HEK293T (cell line): ENCODE data around the gene ANKRD13D.

Experiments used
- ELF4 ChIP-seq: fragments of 450-650 bp; IDR thresholded peaks from 2 replicates; pipeline ENCODE4 v1.6.1; 2017; ENCODE audit warnings: antibody characterized with exemption
- FOXK2 ChIP-seq: fragments of 450-650 bp; IDR thresholded peaks from 2 replicates; pipeline ENCODE4 v1.6.1; 2016; ENCODE audit warnings: mild to moderate bottlenecking
- HDGF ChIP-seq: fragments of 450-650 bp; IDR thresholded peaks from 2 replicates; pipeline ENCODE4 v1.6.1; 2017; ENCODE audit warnings: antibody characterized with exemption, borderline replicate concordance
- L3MBTL2 ChIP-seq: fragments of 450-650 bp; conservative IDR thresholded peaks from 2 replicates; pipeline ENCODE4 v1.6.1; 2016; ENCODE audit warnings: mild to moderate bottlenecking
- NFRKB ChIP-seq: fragments of 450-650 bp; IDR thresholded peaks from 2 replicates; pipeline ENCODE4 v1.6.1; 2016; ENCODE audit warnings: mild to moderate bottlenecking, moderate library complexity
- SP1 ChIP-seq: fragments of 450-650 bp; IDR thresholded peaks from 2 replicates; pipeline ENCODE4 v1.6.1; 2017
- SUZ12 ChIP-seq: fragments of 450-650 bp; IDR thresholded peaks from 2 replicates; pipeline ENCODE4 v1.6.1; 2016; ENCODE audit warnings: mild to moderate bottlenecking
- TARDBP ChIP-seq: fragments of 450-650 bp; IDR thresholded peaks from 2 replicates; pipeline ENCODE4 v1.6.1; 2016
- TF ChIP-seq, protein P1 (sequence below): fragments of 450-650 bp; IDR thresholded peaks from 2 replicates; pipeline ENCODE4 v1.6.1; 2016

DNA sequence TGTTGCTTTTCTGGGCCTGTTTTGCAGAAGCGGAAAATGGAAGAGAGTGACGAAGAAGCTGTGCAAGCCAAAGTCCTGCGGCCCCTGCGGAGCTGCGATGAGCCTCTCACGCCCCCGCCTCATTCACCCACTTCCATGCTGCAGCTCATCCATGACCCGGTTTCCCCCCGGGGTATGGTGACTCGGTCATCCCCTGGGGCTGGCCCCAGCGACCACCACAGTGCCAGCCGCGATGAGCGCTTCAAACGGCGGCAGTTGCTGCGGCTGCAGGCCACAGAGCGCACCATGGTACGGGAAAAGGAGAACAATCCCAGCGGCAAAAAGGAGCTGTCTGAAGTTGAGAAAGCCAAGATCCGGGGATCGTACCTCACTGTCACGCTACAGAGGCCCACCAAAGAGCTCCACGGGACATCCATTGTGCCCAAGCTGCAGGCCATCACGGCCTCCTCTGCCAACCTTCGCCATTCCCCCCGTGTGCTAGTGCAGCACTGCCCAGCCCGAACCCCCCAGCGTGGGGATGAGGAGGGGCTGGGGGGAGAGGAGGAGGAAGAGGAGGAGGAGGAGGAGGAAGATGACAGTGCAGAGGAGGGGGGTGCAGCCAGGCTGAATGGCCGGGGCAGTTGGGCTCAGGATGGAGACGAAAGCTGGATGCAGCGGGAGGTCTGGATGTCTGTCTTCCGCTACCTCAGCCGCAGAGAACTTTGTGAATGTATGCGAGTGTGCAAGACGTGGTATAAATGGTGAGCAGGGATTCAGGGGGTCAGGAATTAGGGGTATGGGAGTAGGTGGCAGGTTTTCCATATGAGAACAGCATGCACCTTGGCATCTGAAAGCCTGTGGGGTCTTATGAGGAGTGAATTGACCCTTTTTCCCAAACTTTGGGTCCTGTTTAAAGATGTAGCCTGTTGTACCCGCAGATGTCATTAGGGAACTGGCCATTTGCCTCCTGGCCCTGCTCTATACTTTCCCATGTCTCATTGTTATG lies 38.8 kb upstream of the ANKRD13D start:
- TF ChIP-seq HDGF (no peak), L3MBTL2 (no peak), SP1 (no peak), NFRKB (no peak), FOXK2 (no peak), SUZ12 (no peak), TARDBP (no peak), ELF4 (no peak)
- TF ChIP-seq, protein P1, sequence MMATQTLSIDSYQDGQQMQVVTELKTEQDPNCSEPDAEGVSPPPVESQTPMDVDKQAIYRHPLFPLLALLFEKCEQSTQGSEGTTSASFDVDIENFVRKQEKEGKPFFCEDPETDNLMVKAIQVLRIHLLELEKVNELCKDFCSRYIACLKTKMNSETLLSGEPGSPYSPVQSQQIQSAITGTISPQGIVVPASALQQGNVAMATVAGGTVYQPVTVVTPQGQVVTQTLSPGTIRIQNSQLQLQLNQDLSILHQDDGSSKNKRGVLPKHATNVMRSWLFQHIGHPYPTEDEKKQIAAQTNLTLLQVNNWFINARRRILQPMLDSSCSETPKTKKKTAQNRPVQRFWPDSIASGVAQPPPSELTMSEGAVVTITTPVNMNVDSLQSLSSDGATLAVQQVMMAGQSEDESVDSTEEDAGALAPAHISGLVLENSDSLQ: no peak
